CD8-positive, alpha-beta memory T cell (primary cell): ENCODE measurements around the gene AKR7A2. TPM values are rescaled to one million over a fixed set of nuclear protein-coding genes. Genes with fewer than 3 reads are reported as not detected.
"Not testable (repeated sequence)": the region's sequence is repeated elsewhere in the genome, so short reads cannot be mapped to it uniquely, and the experiment has no call there.

Experiments used
- CTCF ChIA-PET: fragments of 350-600 bp; sonication (Branson Sonifier 250); formaldehyde crosslinking; loops from one replicate; lab custom pipeline; 2021; ENCODE audit warnings: antibody characterized with exemption; lab: Charles Lee
- POLR2A ChIA-PET: fragments of 350-600 bp; sonication (Branson Sonifier 250); formaldehyde crosslinking; loops from one replicate; lab custom pipeline; 2021; ENCODE audit warnings: antibody characterized with exemption; lab: Charles Lee
- DNase-seq, 5 donors: peaks; one replicate each; pipeline versions ENCODE4 v3.0.0 to v3.0.0-alpha.2; 2020 to 2022; ENCODE audit warnings: mixed read lengths in 1 of 5
- H3K27ac ChIP-seq: one replicate; pipeline ENCODE4 v1.7.0; 2013; ENCODE audit warnings: low read depth, mild to moderate bottlenecking, low read length, moderate library complexity
- H3K27me3 ChIP-seq: 2 replicates; pipeline ENCODE4 v1.7.0; 2013; ENCODE audit warnings: low read length, mild to moderate bottlenecking; ENCODE audit not compliant: insufficient read depth, poor library complexity, severe bottlenecking
- H3K36me3 ChIP-seq: 2 replicates; pipeline ENCODE4 v1.7.0; 2013; ENCODE audit warnings: mild to moderate bottlenecking, low read length, moderate library complexity; ENCODE audit not compliant: insufficient read depth
- H3K4me1 ChIP-seq: 2 replicates; pipeline ENCODE4 v1.7.0; 2013; ENCODE audit warnings: mild to moderate bottlenecking, low read length, moderate library complexity; ENCODE audit not compliant: insufficient read depth
- H3K4me3 ChIP-seq: 2 replicates; pipeline ENCODE4 v1.7.0; 2013; ENCODE audit warnings: mild to moderate bottlenecking, low read length
- H3K9me3 ChIP-seq: 2 replicates; pipeline ENCODE4 v1.7.0; 2013; ENCODE audit warnings: mild to moderate bottlenecking, low read length
- H3K27ac Mint-ChIP-seq, 8 donors: one replicate each; pipeline ENCODE4 v1.8.0; 2020 to 2021; ENCODE audit warnings: mixed read lengths in 8 of 8, mild to moderate bottlenecking in 6 of 8, inconsistent platforms in 3 of 8, moderate library complexity in 3 of 8
- H3K27me3 Mint-ChIP-seq, 2 donors: one replicate each; pipeline ENCODE4 v1.8.0; 2020 to 2021; ENCODE audit warnings: mixed read lengths in 2 of 2, mild to moderate bottlenecking in 1 of 2, moderate library complexity in 1 of 2
- H3K36me3 Mint-ChIP-seq, 3 donors: one replicate each; pipeline ENCODE4 v1.8.0; 2020 to 2021; ENCODE audit warnings: mixed read lengths in 3 of 3, inconsistent platforms in 1 of 3, mild to moderate bottlenecking in 1 of 3
- H3K4me1 Mint-ChIP-seq, 3 donors: one replicate each; pipeline ENCODE4 v1.8.0; 2020 to 2021; ENCODE audit warnings: mixed read lengths in 3 of 3, inconsistent platforms in 1 of 3, mild to moderate bottlenecking in 1 of 3
- H3K4me3 Mint-ChIP-seq, 7 donors: one replicate each; pipeline ENCODE4 v1.8.0; 2020 to 2021; ENCODE audit warnings: mixed read lengths in 7 of 7, mild to moderate bottlenecking in 6 of 7, moderate library complexity in 4 of 7, inconsistent platforms in 2 of 7
- H3K9me3 Mint-ChIP-seq, 5 donors: one replicate each; pipeline ENCODE4 v1.8.0; 2020 to 2022; ENCODE audit warnings: mixed read lengths in 5 of 5, mild to moderate bottlenecking in 3 of 5, moderate library complexity in 2 of 5, inconsistent platforms in 1 of 5
- polyA plus RNA-seq: library from polyadenylated mRNA; unstranded; fragments of 300-500 nt; fragmentation: Illumina TruSeq; gene quantifications from one replicate; pipeline ENCODE4 v1.2.3, GENCODE V29; 2021
- total RNA-seq, 2 experiments: library from RNA; stranded (reverse); gene quantifications; one replicate each; pipeline ENCODE4 v1.2.3, GENCODE V29; 2021

Gene AKR7A2
- total and polyA plus RNA-seq, 3 experiments from 2014 or later, result 36.4 to 102 (median 38.3) TPM

GRCh38 chr1:19288324-19289241, 23.4 kb downstream of the AKR7A2 start, which contains the start of gene AKR7A3:
TSS of gene AKR7A3 (minus strand) at chr1:19288770. CDS start at chr1:19288709, 61 bp downstream.
- DNase-seq, result peak; percentile 17 to 61 (median 40)
- H3K36me3 Mint-ChIP-seq, result peaks cover 0 to 15% (median 0%) of the 10 kb centered on the region in 3 donors

GRCh38 chr1:19287436-19288185, 24.3 kb downstream of the AKR7A2 start:
- Mint-ChIP-seq H3K4me1 (peaks cover 3 to 10% (median 6%) of the 10 kb centered on the region in 3 donors), H3K4me3 (peak overlapping the region; percentile 16 to 72 (median 67)), H3K36me3 (peaks cover 0 to 8% (median 0%) of the 10 kb centered on the region in 3 donors), H3K27ac (peak overlapping the region in 2 of 8 donors; percentile 47 to 54), H3K27me3 (peaks cover 0 to 22% of the 10 kb centered on the region in 2 donors), H3K9me3 (peaks cover 0 to 4% (median 0%) of the 10 kb centered on the region in 5 donors)
- no peak for DNase-seq
- H3K4me1 ChIP-seq, result no peaks in the 10 kb centered on the region
- ChIA-PET CTCF (no interaction called here), POLR2A (no interaction called here)
- H3K9me3 ChIP-seq, result no peaks in the 10 kb centered on the region
- H3K4me3 ChIP-seq, result no peak overlapping the region
- H3K27ac ChIP-seq, result no peak overlapping the region
- no peaks in the 10 kb centered on the region for H3K27me3 ChIP-seq
- H3K36me3 ChIP-seq, result no peaks in the 10 kb centered on the region

More at GRCh38 chr1:19288324-19289241, 23.4 kb downstream of the AKR7A2 start, which contains the start of gene AKR7A3:
- Mint-ChIP-seq H3K9me3 (peaks cover 5 to 10% (median 6%) of the 10 kb centered on the region in 5 donors), H3K27ac (peak within 1 kb of the TSS in 4 of 8 donors; percentile 36 to 54 (median 47)), H3K27me3 (peaks cover 0 to 22% of the 10 kb centered on the region in 2 donors), H3K4me3 (peak within 1 kb of the TSS; percentile 43 to 72 (median 67)), H3K4me1 (peaks cover 3 to 10% (median 6%) of the 10 kb centered on the region in 3 donors)
- H3K4me3 ChIP-seq, result peak within 1 kb of the TSS; percentile 49
- H3K36me3 ChIP-seq, H3K27me3 ChIP-seq, POLR2A ChIA-PET, H3K4me1 ChIP-seq, H3K9me3 ChIP-seq, CTCF ChIA-PET, H3K27ac ChIP-seq: not testable (repeated sequence)

GRCh38 chr1:19285807-19286206, 26.1 kb downstream of the AKR7A2 start:
- H3K9me3 ChIP-seq, H3K36me3 Mint-ChIP-seq, H3K36me3 ChIP-seq, H3K4me1 ChIP-seq, POLR2A ChIA-PET, H3K4me3 Mint-ChIP-seq, DNase-seq, H3K27ac Mint-ChIP-seq, CTCF ChIA-PET, H3K27me3 ChIP-seq, H3K27ac ChIP-seq, H3K9me3 Mint-ChIP-seq, H3K4me3 ChIP-seq: not testable (repeated sequence)
- Mint-ChIP-seq H3K4me1 (peaks cover 3 to 10% (median 6%) of the 10 kb centered on the region in 3 donors), H3K27me3 (peaks cover 0 to 22% of the 10 kb centered on the region in 2 donors)

GRCh38 chr1:19285366-19285765, 26.6 kb downstream of the AKR7A2 start:
- H3K27me3 ChIP-seq, H3K9me3 Mint-ChIP-seq, H3K4me1 ChIP-seq, H3K9me3 ChIP-seq, H3K27ac Mint-ChIP-seq, H3K27ac ChIP-seq, H3K36me3 Mint-ChIP-seq, H3K4me3 ChIP-seq, POLR2A ChIA-PET, CTCF ChIA-PET, H3K4me3 Mint-ChIP-seq, DNase-seq, H3K36me3 ChIP-seq: not testable (repeated sequence)
- peaks cover 3 to 10% (median 6%) of the 10 kb centered on the region in 3 donors for H3K4me1 Mint-ChIP-seq
- H3K27me3 Mint-ChIP-seq, result peaks cover 0 to 22% of the 10 kb centered on the region in 2 donors

- no peaks in the 10 kb centered on the region for H3K36me3 ChIP-seq
- no peaks in the 10 kb centered on the region for H3K27me3 ChIP-seq
- no peak overlapping the region for H3K27ac ChIP-seq
- Mint-ChIP-seq H3K36me3 (peaks cover 0 to 2% (median 0%) of the 10 kb centered on the region in 3 donors), H3K4me3 (no peak overlapping the region), H3K9me3 (no peaks in the 10 kb centered on the region), H3K27ac (no peak overlapping the region), H3K4me1 (peaks cover 3 to 10% (median 6%) of the 10 kb centered on the region in 3 donors), H3K27me3 (peaks cover 0 to 18% of the 10 kb centered on the region in 2 donors)
- no peak for DNase-seq
- H3K4me1 ChIP-seq, result no peaks in the 10 kb centered on the region
- no peak overlapping the region for H3K4me3 ChIP-seq
- ChIA-PET POLR2A (no interaction called here), CTCF (no interaction called here)
- no peaks in the 10 kb centered on the region for H3K9me3 ChIP-seq
Measured at GRCh38 chr1:19284881-19285280, 27.1 kb downstream of the AKR7A2 start.

GRCh38 chr1:19283891-19284290, 28.1 kb downstream of the AKR7A2 start:
- H3K4me1 ChIP-seq, result no peaks in the 10 kb centered on the region
- ChIA-PET CTCF (no interaction called here), POLR2A (no interaction called here)
- Mint-ChIP-seq H3K36me3 (peaks cover 0 to 2% (median 0%) of the 10 kb centered on the region in 3 donors), H3K9me3 (no peaks in the 10 kb centered on the region), H3K27me3 (peaks cover 0 to 9% of the 10 kb centered on the region in 2 donors), H3K27ac (no peak overlapping the region), H3K4me1 (peaks cover 3 to 6% (median 3%) of the 10 kb centered on the region in 3 donors), H3K4me3 (no peak overlapping the region)
- no peak overlapping the region for H3K4me3 ChIP-seq
- H3K36me3 ChIP-seq, result no peaks in the 10 kb centered on the region
- H3K9me3 ChIP-seq, result no peaks in the 10 kb centered on the region
- no peak for DNase-seq
- no peak overlapping the region for H3K27ac ChIP-seq
- H3K27me3 ChIP-seq, result no peaks in the 10 kb centered on the region

GRCh38 chr1:19274636-19275035, 37.3 kb downstream of the AKR7A2 start:
- Mint-ChIP-seq H3K36me3 (peaks cover 0 to 12% (median 0%) of the 10 kb centered on the region in 3 donors), H3K27me3 (peaks cover 14 to 26% of the 10 kb centered on the region in 2 donors), H3K4me3 (no peak overlapping the region), H3K4me1 (peaks cover 0 to 5% (median 4%) of the 10 kb centered on the region in 3 donors), H3K9me3 (peaks cover 2 to 10% (median 6%) of the 10 kb centered on the region in 5 donors), H3K27ac (no peak overlapping the region)
- ChIA-PET CTCF (no interaction called here), POLR2A (no interaction called here)
- H3K27ac ChIP-seq, result no peak overlapping the region
- H3K9me3 ChIP-seq, result no peaks in the 10 kb centered on the region
- peaks cover 4% of the 10 kb centered on the region for H3K27me3 ChIP-seq
- no peaks in the 10 kb centered on the region for H3K36me3 ChIP-seq
- no peak overlapping the region for H3K4me3 ChIP-seq
- no peak for DNase-seq
- H3K4me1 ChIP-seq, result no peaks in the 10 kb centered on the region
